ENCODE results near the gene ODF2L.

The ODF2L gene, protein sequence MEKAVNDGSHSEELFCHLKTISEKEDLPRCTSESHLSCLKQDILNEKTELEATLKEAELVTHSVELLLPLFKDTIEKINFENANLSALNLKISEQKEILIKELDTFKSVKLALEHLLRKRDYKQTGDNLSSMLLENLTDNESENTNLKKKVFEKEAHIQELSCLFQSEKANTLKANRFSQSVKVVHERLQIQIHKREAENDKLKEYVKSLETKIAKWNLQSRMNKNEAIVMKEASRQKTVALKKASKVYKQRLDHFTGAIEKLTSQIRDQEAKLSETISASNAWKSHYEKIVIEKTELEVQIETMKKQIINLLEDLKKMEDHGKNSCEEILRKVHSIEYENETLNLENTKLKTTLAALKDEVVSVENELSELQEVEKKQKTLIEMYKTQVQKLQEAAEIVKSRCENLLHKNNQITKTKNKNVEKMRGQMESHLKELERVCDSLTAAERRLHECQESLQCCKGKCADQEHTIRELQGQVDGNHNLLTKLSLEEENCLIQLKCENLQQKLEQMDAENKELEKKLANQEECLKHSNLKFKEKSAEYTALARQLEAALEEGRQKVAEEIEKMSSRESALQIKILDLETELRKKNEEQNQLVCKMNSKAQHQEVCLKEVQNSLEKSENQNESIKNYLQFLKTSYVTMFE

DNA sequence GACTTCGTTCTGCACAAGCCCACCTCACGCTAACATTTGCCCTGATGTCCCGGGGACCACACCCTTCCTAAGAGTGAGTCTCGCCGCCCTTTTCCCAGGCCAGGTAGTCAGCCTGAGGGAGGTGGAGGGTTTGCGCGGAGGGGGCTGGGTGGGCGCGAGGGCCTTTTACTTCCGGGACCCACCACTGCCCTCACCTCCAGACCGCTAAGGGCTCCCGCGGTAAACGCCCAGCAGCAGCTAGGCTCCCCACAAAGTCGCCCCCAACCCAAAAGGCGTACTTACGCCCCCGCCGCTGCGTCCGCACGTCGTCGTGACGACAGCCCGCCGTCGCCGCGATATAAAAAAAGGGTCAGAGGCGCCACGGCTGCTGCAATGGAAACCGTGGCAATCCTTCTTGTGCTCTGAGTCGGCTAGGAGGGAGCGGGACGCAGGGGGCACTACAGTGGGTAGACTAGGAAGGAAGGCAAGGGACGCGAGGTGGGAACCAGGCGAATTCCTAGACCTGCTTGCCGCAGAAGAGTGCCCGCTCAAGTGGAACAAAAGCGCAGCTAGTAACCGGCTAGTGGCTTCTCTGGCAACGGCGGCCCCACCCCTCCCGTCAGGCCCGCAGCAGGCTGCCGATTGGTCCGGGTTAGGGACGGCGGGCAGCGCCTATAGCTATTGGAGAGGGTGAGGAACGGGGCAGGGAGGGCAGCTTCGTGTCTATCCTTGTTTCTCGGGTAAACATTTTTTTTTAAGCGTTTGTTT is at the start of gene ODF2L:
TSS of gene ODF2L (minus strand) at position 573 of the 747 bp plus-strand sequence. CDS start 9,296 bp downstream, outside the sequence.
- DNase-seq (ENCODE audit: low spot score) = peak; percentile 84

DNA sequence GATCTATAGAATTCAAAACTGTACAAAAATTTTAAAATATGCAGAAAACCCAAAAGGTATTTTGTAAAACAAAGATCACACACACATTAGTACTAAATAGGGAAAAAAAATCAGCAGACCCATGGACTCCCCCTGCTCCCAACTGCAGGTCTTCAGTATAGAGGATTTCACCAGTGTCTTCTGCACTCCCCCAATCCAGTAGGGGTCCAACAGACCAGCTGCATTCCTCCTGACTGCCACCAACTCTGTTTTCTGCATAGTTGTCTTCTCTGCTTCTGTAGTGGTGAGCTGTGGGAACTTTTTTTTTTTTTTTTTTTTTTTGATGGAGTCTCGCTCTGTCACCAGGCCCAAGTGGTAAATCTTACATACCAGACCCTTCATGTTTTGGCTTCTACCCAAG is 49.8 kb upstream of the ODF2L start:
- DNase-seq (ENCODE audit: low spot score) = no peak

DNA sequence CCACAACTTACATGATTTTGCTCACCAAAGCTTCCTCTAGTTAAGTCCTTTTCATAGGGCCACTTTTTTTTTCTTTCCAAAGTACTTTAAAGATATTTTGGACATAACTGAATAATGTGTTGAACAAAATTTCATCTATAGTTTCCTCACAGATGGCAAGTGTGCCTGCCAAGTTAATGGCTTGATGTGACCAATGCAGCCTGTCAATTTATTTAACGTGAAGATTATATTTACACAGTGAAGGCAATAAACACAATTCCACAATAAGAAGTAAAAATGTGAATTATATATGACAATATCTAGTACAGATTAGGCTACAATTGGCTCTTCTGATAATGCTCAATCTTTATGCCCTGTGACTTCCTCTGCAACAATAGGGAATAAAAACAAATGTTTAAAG is 45.9 kb upstream of the ODF2L start:
- DNase-seq (ENCODE audit: low spot score) = no peak

- DNase-seq (ENCODE audit: low spot score) = no peak
Observed at GRCh38 chr1:86441581-86441980, 45.5 kb upstream of the ODF2L start.

DNA sequence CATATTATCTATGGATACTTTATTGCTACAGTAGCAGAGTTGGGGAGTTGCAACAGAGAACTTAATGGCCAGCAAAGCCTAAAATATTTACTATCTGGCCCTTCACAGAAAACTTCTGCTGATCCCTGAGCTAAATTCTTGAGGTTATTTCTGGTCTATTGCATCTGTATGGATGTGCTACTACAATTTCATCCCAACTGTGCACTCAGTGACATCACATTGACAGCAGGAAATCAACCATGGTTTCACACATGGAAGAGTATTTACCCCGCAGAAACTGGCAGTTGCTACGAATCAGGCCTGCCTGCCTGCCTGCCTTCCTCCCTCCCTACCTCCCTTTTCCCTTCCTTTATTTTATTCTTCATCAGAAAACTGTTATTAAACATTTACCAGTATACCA is 39.9 kb upstream of the ODF2L start:
- no peak for DNase-seq (ENCODE audit: low spot score)

GRCh38 chr1:86435327-86435726 is 39.2 kb upstream of the ODF2L start:
- DNase-seq (ENCODE audit: low spot score) = no peak

GRCh38 chr1:86434059-86434458 is 37.9 kb upstream of the ODF2L start:
- DNase-seq (ENCODE audit: low spot score) = no peak

DNA sequence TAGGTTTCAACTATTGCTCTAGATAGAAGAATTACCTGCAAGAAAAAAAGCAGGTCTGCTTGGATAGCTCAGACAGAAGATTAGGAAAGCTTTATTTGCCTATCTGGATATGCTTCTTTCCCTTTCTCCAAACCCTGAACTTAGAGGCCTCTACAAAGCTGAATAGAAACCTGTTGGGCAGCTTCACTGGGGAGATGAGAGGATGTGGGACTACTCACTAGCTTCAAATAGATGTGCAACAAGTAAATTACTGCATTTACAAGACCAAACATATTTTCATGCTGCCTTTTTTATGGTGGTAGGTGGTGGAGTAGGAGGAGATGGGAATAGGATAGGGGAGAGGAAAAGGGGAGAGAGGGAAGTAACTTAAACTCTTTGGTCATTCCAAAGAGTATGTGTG is 34.3 kb upstream of the ODF2L start:
- no peak for DNase-seq (ENCODE audit: low spot score)

GRCh38 chr1:86429835-86430234 is 33.7 kb upstream of the ODF2L start:
- DNase-seq (ENCODE audit: low spot score) = no peak

GRCh38 chr1:86429122-86429725 is 33.1 kb upstream of the ODF2L start:
- DNase-seq (ENCODE audit: low spot score) = no peak

GRCh38 chr1:86423873-86424272 is 27.8 kb upstream of the ODF2L start, which contains the start of gene CLCA2:
Gene CLCA2 (plus strand): TSS chr1:86424171. CDS start chr1:86424248, 77 bp downstream.
- DNase-seq (ENCODE audit: low spot score) = no peak

DNA sequence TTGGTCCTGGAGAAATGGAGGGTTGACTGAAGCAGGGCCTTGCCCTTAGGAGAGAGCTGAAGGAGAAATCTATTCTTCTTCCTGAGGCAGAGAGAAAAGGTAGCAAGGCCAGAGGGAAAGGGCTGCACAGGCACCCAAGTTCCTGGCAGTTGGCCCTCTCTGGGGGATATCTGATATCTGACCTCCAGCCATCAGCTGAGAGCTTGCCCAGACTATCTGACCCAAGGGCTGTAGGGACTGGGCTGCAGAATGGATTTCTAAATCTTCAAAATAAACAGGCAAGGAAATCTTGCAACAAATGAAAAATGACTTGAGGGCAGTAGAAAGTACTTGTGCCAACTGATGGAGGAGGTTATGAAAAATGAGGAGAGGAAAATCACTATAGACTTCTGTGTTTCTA is 27.4 kb upstream of the ODF2L start:
- DNase-seq (ENCODE audit: low spot score) = no peak

- no peak for DNase-seq (ENCODE audit: low spot score)
Observed at GRCh38 chr1:86421601-86422280, 25.6 kb upstream of the ODF2L start.

DNA sequence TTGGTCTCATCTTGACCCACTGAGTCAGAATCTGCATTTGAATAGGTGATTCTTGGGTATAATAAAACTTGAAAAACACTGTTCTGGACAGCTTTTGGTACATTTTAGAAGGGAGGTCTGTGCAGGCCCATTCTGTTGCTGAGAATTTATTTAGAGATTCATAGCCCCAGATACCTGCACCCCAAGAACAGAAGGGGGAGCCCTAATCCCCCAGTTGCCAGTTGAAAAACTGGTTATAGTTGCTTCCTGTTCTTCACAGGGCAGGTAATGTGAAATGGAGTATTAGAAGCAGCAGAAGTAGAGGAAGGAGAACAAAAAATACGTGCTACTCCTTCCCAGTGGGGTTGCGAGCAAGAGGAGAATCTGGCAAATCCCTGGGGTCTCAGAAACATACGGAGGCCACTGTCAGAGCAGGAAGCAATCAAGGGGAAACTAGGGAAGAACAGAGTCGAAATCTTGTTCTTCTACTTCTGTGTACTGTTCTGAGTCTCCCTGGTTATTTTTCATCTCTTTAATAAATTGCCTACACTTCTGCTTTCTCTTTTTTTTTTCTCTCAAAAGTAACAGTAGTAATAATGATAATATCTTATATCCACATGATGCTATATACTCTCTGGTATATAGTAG is 23.3 kb upstream of the ODF2L start:
- DNase-seq (ENCODE audit: low spot score) = peak; percentile 38

GRCh38 chr1:86416343-86416742 is 20.2 kb upstream of the ODF2L start:
- DNase-seq (ENCODE audit: low spot score) = peak; percentile 5

GRCh38 chr1:86410879-86411278 is 14.8 kb upstream of the ODF2L start:
- no peak for DNase-seq (ENCODE audit: low spot score)

GRCh38 chr1:86409416-86410021 is 13.4 kb upstream of the ODF2L start:
- DNase-seq (ENCODE audit: low spot score) = peak; percentile 30

- peak; percentile 3 for DNase-seq (ENCODE audit: low spot score)
Observed at GRCh38 chr1:86396498-86396890, 371 bp upstream of the ODF2L start.

GRCh38 chr1:86394416-86394815 is 1.7 kb downstream of the ODF2L start:
- no peak for DNase-seq (ENCODE audit: low spot score)

GRCh38 chr1:86389307-86389706 is 6.8 kb downstream of the ODF2L start:
- no peak for DNase-seq (ENCODE audit: low spot score)

DNA sequence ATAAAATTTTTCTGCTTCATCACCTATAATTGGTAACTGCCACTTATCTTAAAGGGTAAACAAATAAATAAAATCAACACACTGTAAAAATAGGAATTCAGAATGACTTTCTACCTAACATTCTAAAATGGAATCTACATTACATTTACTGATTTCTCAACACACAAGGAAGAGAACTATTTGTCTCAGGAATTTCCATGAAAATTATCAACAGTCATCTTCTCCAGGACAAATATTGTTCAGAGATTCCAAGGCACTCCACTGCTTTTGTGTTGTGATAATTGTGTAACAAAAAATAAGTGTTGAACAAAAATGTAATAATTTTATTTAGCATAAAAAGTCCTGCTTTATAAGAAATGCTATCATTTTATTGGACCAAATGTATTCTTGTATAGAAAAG is 7.3 kb downstream of the ODF2L start:
- no peak for DNase-seq (ENCODE audit: low spot score)
